Tibial nerve (tissue), 4 donors: ENCODE results near the gene SLC5A10.

Source experiments
- CTCF ChIP-seq, 5 experiments: fragments of 200-600 bp in 3 of 5; fragments of 450-650 bp in 2 of 5; sonication (generic) in 3 of 5; IDR thresholded peaks; one replicate each; pipeline ENCODE4 v1.5.1; 2016 to 2019; ENCODE audit warnings: antibody characterized with exemption in 5 of 5, mild to moderate bottlenecking in 3 of 5, moderate library complexity in 2 of 5
- EP300 ChIP-seq, 2 donors: sonication (generic); formaldehyde crosslinking; IDR thresholded peaks; one replicate each; pipeline ENCODE4 v1.6.1; 2017; ENCODE audit warnings: antibody characterized with exemption in 2 of 2, mild to moderate bottlenecking in 1 of 2

GRCh38 chr17:18947866-18948265, 4.1 kb upstream of the SLC5A10 start:
- TF ChIP-seq CTCF (IDR thresholded peaks at IDR 0.05) (no peak), EP300 (IDR thresholded peaks at IDR 0.05) (no peak)
